DND-41 (cell line): ENCODE data around the gene MBD4.

Experiments used
- ATAC-seq: fragments of 200-7000 bp; cut with Tn5 transposase; 3 replicates; pipeline ENCODE4 v1.9.1; 2021; ENCODE audit warnings: low read depth; ENCODE audit not compliant: insufficient read depth
- DNase-seq: peaks from one replicate; pipeline ENCODE4 v3.0.0-alpha.2; 2020
- H2AFZ ChIP-seq: 2 replicates; pipeline ENCODE4 v1.6.0; 2012; ENCODE audit warnings: low read depth, low read length
- H3K27ac ChIP-seq: 2 replicates; pipeline ENCODE4 v1.5.1; 2012; ENCODE audit warnings: low read length, inconsistent platforms
- H3K27me3 ChIP-seq: fragments of 200-600 bp; sonication (generic); 2 replicates; pipeline ENCODE4 v1.6.0; 2012; ENCODE audit warnings: low read length, mild to moderate bottlenecking, inconsistent platforms; ENCODE audit not compliant: insufficient read depth, poor library complexity
- H3K36me3 ChIP-seq: 2 replicates; pipeline ENCODE4 v1.5.1; 2012; ENCODE audit warnings: low read length, inconsistent platforms; ENCODE audit not compliant: insufficient read depth
- H3K4me1 ChIP-seq: 2 replicates; pipeline ENCODE4 v1.5.1; 2012; ENCODE audit warnings: mild to moderate bottlenecking, low read length; ENCODE audit not compliant: insufficient read depth
- H3K4me2 ChIP-seq: 2 replicates; pipeline ENCODE4 v1.6.0; 2012; ENCODE audit warnings: mild to moderate bottlenecking, moderate library complexity, low read length, inconsistent platforms; ENCODE audit not compliant: insufficient read depth
- H3K4me3 ChIP-seq, 2 experiments: fragments of 200-600 bp in 1 of 2; shearing (Covaris generic) in 1 of 2; 2 replicates each; pipeline ENCODE4 v1.5.1; 2012 to 2016; ENCODE audit warnings: inconsistent platforms in 2 of 2, low read length in 2 of 2, mild to moderate bottlenecking in 2 of 2, low read depth in 1 of 2, moderate library complexity in 1 of 2
- H3K79me2 ChIP-seq: 2 replicates; pipeline ENCODE4 v1.6.0; 2012; ENCODE audit warnings: low read length, inconsistent platforms; ENCODE audit not compliant: insufficient read depth
- H3K9ac ChIP-seq: 2 replicates; pipeline ENCODE4 v1.6.0; 2012; ENCODE audit warnings: low read depth, mild to moderate bottlenecking, inconsistent platforms, low read length, moderate library complexity
- H3K9me3 ChIP-seq: 2 replicates; pipeline ENCODE4 v1.5.1; 2012; ENCODE audit warnings: low read length, moderate library complexity, mild to moderate bottlenecking, inconsistent platforms; ENCODE audit not compliant: insufficient read depth, severe bottlenecking
- H4K20me1 ChIP-seq: 2 replicates; pipeline ENCODE4 v1.6.0; 2012; ENCODE audit warnings: low read length; ENCODE audit not compliant: insufficient read depth
- EZH2 ChIP-seq: IDR thresholded peaks from 3 replicates; pipeline ENCODE4 v1.6.1; 2012; ENCODE audit warnings: borderline replicate concordance, low read depth, mild to moderate bottlenecking, moderate library complexity, low read length, inconsistent platforms; ENCODE audit not compliant: severe bottlenecking
- TF ChIP-seq, protein P1 (sequence below): IDR thresholded peaks from 2 replicates; pipeline ENCODE4 v1.5.1; 2012; ENCODE audit warnings: borderline replicate concordance, low read length, moderate library complexity, mild to moderate bottlenecking; ENCODE audit not compliant: poor library complexity, severe bottlenecking; ENCODE audit errors: extremely low read depth

The MBD4 gene

DNA sequence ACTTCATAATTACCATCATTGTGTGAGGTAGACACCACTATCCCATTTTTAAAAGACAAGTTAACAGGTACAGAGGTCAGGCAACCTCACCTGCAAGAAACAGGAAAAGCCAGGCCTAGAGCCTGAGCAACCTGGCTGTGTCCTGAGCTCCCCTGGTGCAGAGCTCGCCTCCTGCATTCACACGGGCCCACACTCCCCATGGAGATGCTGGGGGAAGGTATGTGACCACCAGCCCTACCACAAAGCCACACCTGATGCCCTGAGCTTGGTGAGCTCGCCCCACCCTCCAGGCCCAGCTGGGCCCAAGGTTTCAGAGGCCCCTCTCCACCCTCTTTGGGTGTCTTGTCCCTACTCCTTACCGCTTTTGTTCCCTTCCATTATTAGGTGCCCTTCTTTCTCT lies 10.1 kb downstream of the MBD4 start:
- peaks cover 61% of the 10 kb centered on the region for H3K36me3 ChIP-seq
- H3K27ac ChIP-seq: no peak overlapping the region
- no peak overlapping the region for H3K4me2 ChIP-seq
- no peak overlapping the region for H3K9ac ChIP-seq
- ATAC-seq: 0 out of 3 replicates have a peak, but pooled peaks have one; percentile 31
- DNase-seq: no peak
- H2AFZ ChIP-seq: no peak overlapping the region
- H3K9me3 ChIP-seq: no peaks in the 10 kb centered on the region
- H4K20me1 ChIP-seq: 0 out of 2 replicates have a peak, but pooled peaks cover 2% of the 10 kb centered on the region
- H3K79me2 ChIP-seq: 0 out of 2 replicates have a peak, but pooled peaks cover under 1% of the 10 kb centered on the region
- peaks cover 4% of the 10 kb centered on the region; the same call in 1 of the 2 replicates for H3K4me1 ChIP-seq
- TF ChIP-seq, protein P1, sequence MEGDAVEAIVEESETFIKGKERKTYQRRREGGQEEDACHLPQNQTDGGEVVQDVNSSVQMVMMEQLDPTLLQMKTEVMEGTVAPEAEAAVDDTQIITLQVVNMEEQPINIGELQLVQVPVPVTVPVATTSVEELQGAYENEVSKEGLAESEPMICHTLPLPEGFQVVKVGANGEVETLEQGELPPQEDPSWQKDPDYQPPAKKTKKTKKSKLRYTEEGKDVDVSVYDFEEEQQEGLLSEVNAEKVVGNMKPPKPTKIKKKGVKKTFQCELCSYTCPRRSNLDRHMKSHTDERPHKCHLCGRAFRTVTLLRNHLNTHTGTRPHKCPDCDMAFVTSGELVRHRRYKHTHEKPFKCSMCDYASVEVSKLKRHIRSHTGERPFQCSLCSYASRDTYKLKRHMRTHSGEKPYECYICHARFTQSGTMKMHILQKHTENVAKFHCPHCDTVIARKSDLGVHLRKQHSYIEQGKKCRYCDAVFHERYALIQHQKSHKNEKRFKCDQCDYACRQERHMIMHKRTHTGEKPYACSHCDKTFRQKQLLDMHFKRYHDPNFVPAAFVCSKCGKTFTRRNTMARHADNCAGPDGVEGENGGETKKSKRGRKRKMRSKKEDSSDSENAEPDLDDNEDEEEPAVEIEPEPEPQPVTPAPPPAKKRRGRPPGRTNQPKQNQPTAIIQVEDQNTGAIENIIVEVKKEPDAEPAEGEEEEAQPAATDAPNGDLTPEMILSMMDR: no peak
- no peak for TF ChIP-seq EZH2
- H3K4me3 ChIP-seq: no peak overlapping the region
- no peaks in the 10 kb centered on the region for H3K27me3 ChIP-seq

DNA sequence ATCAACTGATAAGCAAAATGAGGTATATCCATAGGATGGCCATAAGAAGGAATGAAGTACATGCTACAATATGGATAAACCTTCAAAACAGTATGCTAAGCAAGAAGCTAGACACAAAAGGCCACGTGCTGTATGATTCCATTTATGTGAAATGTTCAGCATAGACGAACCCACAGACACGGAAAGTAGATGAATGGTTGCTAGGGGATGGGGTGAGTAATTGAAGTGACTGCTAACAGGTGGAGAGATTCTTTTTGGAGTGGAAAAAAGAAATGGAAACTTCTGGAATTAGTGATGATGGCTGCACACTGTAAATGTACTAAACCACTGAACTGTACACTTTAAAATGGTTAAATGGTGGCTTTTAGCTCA lies 10.7 kb downstream of the MBD4 start:
- Histone ChIP-seq H3K4me3 (no peak overlapping the region), H3K36me3 (peaks cover 58% of the 10 kb centered on the region), H2AFZ (no peak overlapping the region)

DNA sequence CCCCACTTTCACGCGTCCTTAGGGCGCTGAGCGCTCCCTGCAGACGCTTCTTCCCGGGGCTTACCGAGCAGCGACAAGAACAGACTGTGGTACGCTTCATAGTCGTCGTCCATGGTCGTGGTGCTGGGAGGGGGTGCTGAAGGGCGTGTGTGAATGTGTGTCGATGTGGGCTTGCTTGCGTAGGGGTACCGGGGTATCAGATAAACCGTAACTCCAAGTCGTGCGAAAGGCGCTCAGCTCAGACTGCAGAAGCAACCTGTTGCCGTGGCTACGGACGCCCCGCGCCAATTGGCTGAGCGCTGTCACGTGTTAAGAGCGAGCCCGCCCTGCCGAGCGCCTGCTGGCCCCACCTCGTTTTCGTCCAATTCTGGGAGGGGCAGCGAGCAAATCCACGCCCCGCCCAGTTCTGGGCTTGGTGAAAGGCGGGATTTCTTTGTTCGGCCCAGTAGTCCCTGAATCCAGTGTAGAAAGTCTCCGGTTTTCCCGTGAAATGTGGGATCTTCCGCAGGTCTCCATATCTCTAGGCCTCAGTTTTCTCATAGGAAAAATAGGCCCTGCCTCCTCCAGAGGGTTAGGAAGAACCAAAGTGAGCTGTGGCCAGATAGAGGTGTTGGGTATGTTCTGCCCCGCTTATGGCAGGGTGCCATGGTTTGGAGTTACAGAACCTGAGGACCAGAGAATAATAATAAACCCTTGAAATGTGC lies 11.2 kb downstream of the MBD4 start, which contains the start of gene EFCAB12:
TSS of gene EFCAB12 (minus strand) at position 261 of the 704 bp plus-strand sequence. CDS start at position 113, 148 bp downstream.
- H3K9me3 ChIP-seq: no peaks in the 10 kb centered on the region
- peaks cover 52% of the 10 kb centered on the region for H3K36me3 ChIP-seq
- H3K27me3 ChIP-seq: no peaks in the 10 kb centered on the region
- H3K4me1 ChIP-seq: 0 out of 2 replicates have a peak, but pooled peaks cover 3% of the 10 kb centered on the region
- H2AFZ ChIP-seq: no peak within 1 kb of the TSS
- ATAC-seq (peak; percentile 9; the same call in 1 of the 3 replicates), DNase-seq (no peak)
- H3K9ac ChIP-seq: no peak within 1 kb of the TSS
- TF ChIP-seq EZH2: no peak
- TF ChIP-seq, protein P1: no peak
- no peaks in the 10 kb centered on the region for H3K79me2 ChIP-seq
- no peak within 1 kb of the TSS for H3K4me3 ChIP-seq
- H3K27ac ChIP-seq: no peak within 1 kb of the TSS
- H4K20me1 ChIP-seq: 0 out of 2 replicates have a peak, but pooled peaks cover 2% of the 10 kb centered on the region
- H3K4me2 ChIP-seq: no peak within 1 kb of the TSS

More for the DNA sequence above, 10.7 kb downstream of the MBD4 start:
- Histone ChIP-seq H3K4me1 (0 out of 2 replicates have a peak, but pooled peaks cover 3% of the 10 kb centered on the region), H3K4me2 (no peak overlapping the region), H4K20me1 (0 out of 2 replicates have a peak, but pooled peaks cover 2% of the 10 kb centered on the region), H3K27ac (no peak overlapping the region), H3K27me3 (no peaks in the 10 kb centered on the region), H3K79me2 (no peaks in the 10 kb centered on the region), H3K9me3 (no peaks in the 10 kb centered on the region), H3K9ac (no peak overlapping the region)
- no peak for ATAC-seq
- no peak for DNase-seq
- TF ChIP-seq, protein P1: no peak
- TF ChIP-seq EZH2: no peak
